KG1 (cell line): ENCODE results near the gene FAM187B.
"Not testable (repeated sequence)": the region's sequence is repeated elsewhere in the genome, so short reads cannot be mapped to it uniquely, and the experiment has no call there.

ENCODE experiments used
- DNase-seq: peaks from one replicate; lab custom pipeline; 2025; lab: John Stamatoyannopoulos, UW

Gene FAM187B

GRCh38 chr19:35262101-35262761 lies 33.7 kb upstream of the FAM187B start:
- no peak for DNase-seq

DNA sequence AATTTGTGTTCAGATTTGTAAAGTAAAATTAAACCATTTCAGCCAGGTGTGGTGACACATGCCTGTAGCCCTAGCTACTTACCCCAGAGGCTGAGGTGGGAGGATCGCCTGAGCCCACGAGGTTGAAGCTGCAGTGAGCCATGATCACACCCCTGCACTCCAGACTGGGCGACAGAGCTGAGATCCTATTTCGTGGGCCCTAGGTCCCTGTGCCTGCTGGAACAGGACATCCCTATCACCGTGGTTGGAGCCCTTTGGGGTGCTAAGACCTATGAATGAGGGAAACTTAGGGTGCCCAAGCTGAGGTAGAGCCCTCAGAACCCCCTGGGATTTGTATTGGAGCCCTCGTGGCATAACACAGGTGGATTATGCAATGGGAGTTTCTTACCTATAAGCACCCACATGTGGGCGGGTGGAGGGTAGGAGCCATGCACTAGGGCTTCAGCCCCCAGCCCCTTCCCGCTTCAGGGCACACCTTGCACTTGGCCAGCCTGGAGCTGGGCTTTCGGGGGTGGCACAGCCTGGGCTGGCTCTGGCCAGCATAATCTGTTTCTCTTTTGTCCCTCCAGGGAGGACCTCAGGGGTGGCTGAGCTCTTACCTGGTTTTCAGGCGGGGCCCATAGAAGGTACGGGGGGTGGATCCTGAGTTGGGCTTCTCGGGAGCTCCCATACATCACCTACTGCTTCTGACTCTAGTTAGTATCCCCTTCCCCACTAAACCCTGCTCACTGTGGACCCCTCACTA lies 33.0 kb upstream of the FAM187B start:
- DNase-seq, result no peak

GRCh38 chr19:35260694-35261304 lies 32.3 kb upstream of the FAM187B start:
- DNase-seq, result no peak

GRCh38 chr19:35257113-35257461 lies 28.5 kb upstream of the FAM187B start:
- DNase-seq, result no peak

- DNase-seq, result no peak
Observed at GRCh38 chr19:35256566-35256965, 28.0 kb upstream of the FAM187B start.

GRCh38 chr19:35254341-35255297 lies 26.1 kb upstream of the FAM187B start:
- DNase-seq, result no peak

- DNase-seq, result no peak
Observed at GRCh38 chr19:35253316-35254286, 25.1 kb upstream of the FAM187B start.

GRCh38 chr19:35251456-35251855 lies 22.9 kb upstream of the FAM187B start:
- DNase-seq, result no peak

DNA sequence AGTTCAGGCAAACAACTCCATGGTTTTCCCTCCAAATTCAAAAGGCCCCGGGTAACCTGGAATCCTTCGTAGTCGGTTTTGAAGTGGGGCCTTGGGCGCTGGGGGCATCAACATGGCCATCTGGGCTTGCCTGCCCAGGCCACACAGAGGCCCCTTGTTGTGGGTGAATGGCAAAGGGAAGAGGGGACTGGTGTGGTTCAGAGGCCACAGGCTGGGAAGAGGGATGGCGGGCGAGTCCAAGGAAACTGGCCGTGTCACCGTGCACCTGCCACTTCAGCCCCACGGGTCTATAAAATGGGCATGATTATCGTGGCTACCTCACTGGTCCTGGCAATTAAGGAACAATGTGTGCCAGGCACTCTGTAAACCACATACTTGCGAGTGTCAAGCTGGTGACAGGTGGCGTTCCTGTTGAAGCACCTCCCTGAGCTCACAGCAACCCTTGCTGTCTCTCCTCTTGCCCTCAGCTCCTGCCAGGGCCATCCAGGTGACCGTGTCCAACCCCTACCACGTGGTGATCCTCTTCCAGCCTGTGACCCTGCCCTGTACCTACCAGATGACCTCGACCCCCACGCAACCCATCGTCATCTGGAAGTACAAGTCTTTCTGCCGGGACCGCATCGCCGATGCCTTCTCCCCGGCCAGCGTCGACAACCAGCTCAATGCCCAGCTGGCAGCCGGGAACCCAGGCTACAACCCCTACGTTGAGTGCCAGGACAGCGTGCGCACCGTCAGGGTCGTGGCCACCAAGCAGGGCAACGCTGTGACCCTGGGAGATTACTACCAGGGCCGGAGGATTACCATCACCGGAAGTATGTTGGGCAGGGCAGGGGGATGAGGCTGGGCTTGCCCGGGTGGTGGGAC lies 21.5 kb upstream of the FAM187B start:
- no peak for DNase-seq

- DNase-seq, result no peak
Observed at GRCh38 chr19:35249146-35249847, 20.8 kb upstream of the FAM187B start.

GRCh38 chr19:35248310-35249145 lies 20.0 kb upstream of the FAM187B start, which contains the start of gene LSR:
Gene LSR (plus strand): TSS chr19:35249002. CDS start chr19:35249023, 21 bp downstream.
- DNase-seq, result no peak

- no peak for DNase-seq
Observed at GRCh38 chr19:35247526-35248309, 19.2 kb upstream of the FAM187B start.

GRCh38 chr19:35246466-35247092 lies 18.0 kb upstream of the FAM187B start:
- no peak for DNase-seq

GRCh38 chr19:35241417-35241816 lies 12.9 kb upstream of the FAM187B start:
- no peak for DNase-seq

GRCh38 chr19:35240327-35240726 lies 11.8 kb upstream of the FAM187B start:
- peak; percentile 24 for DNase-seq

DNA sequence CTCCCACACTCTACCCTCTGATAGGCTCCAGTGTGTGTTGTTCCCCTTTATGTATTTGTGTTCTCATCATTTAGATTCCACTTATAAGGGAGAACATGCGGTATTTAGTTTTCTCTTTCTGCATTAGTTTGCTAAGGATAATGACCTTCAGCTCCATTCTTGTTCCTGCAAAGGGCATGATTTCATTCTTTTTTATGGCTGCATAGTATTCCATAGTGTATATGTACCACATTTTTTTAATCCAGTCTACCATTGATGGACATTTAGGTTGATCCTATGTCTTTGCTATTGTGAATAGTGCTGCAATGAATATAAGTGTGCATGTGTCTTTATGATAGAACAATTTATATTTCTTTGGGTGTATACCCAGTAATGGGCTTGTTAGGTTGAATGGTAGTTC lies 11.1 kb upstream of the FAM187B start:
- DNase-seq, result not testable (repeated sequence)
